Measurements from ENCODE around the gene KIF25.

The KIF25 gene

DNA sequence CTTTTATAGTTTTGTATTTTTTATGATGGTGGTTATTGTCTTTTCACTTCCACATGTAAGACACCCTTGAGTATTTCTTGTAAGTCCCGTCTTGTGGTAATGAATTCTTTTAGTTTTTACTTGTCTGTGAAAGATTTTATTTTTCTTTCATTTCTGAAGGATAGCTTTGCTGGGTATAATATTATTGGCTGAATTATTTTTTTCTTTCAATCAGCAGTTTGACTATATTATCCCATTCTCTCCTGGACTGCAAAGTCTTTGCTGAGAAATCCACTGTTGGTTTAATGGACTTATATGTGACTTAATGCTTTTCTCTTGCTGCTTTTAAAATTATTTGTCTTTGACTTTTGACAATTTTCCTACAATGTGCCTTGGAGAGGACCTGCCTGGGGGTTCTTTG, 13.8 kb downstream of the KIF25 start:
- H3K4me2 ChIP-seq (ENCODE audit: low read depth, low read length, poor library complexity, severe bottlenecking): no peak overlapping the region
- no peaks in the 10 kb centered on the region for H3K79me2 ChIP-seq (ENCODE audit: insufficient read depth, low read length)
- peaks cover 11% of the 10 kb centered on the region; the same call in 1 of the 2 replicates for H3K9me3 ChIP-seq (ENCODE audit: insufficient read depth, low read length)
- H3K9ac ChIP-seq (ENCODE audit: low read length): no peak overlapping the region
- no peaks in the 10 kb centered on the region for H3F3A ChIP-seq (ENCODE audit: insufficient read depth)
- H3K36me3 ChIP-seq (ENCODE audit: low read length): no peaks in the 10 kb centered on the region
- H4K20me1 ChIP-seq (ENCODE audit: low read depth, low read length): no peaks in the 10 kb centered on the region
- no peak for TF ChIP-seq EZH2phosphoT487 (conservative IDR thresholded peaks at IDR 0.05; ENCODE audit: low read length)
- TF ChIP-seq CTCF (IDR thresholded peaks at IDR 0.05; ENCODE audit: insufficient read depth, low read length, poor library complexity, severe bottlenecking): no peak
- H3K27me3 ChIP-seq (ENCODE audit: low read length): no peaks in the 10 kb centered on the region
- no peak overlapping the region for H2AFZ ChIP-seq (ENCODE audit: low read depth, low read length, severe bottlenecking)
- H3K4me3 ChIP-seq (ENCODE audit: insufficient read depth, low read length, poor library complexity, severe bottlenecking): no peak overlapping the region
- no peak overlapping the region for H3K27ac ChIP-seq (ENCODE audit: low read depth, low read length)
- H3K9me2 ChIP-seq (replicated peaks; ENCODE audit: insufficient read depth, low read length): no peaks in the 10 kb centered on the region

DNA sequence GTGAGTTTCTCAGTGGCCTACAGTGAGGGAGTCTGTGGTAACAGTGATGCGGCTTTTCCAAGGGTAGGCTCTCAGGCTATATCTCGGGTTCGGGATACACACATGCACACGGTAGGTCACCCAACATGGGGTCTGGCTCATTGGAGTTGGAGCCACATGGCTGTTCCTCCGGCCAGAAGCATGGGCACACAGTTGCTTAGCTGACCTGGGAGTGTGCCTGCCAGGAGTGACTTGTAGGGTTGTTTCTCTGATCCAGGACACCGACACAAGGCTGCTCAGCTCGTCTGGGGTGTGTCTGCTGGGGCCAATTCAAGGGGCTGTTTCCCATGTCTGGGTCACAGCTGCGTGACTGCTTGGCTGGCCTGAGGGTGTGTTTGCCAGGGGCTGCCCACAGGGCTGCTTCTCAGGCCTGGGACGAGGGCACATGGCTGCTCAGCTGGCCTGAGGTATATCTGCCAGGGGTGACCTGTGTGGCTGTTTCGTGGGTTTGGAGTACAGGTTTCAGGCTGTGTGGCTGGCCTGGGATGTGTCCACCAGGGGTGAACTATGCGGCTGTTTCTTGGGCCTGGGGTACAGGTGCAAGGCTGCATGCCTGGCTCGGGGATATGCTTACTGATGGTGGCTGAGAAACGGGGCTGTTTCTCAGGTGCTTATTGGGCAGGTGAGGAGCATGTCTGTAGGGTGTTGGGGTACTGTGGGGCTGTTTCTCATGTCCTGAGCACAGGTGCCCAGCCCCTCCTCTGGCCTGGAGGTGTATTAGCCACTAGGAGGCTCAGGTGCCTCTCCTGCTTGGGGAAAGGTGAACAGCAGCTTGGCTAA, 15.2 kb downstream of the KIF25 start:
- no peak overlapping the region for H3K4me3 ChIP-seq (ENCODE audit: insufficient read depth, low read length, poor library complexity, severe bottlenecking)
- no peak overlapping the region for H3K9ac ChIP-seq (ENCODE audit: low read length)
- H3K27ac ChIP-seq (ENCODE audit: low read depth, low read length): no peak overlapping the region
- peaks cover 11% of the 10 kb centered on the region; the same call in 1 of the 2 replicates for H3K9me3 ChIP-seq (ENCODE audit: insufficient read depth, low read length)
- no peaks in the 10 kb centered on the region for H3K79me2 ChIP-seq (ENCODE audit: insufficient read depth, low read length)
- TF ChIP-seq CTCF (IDR thresholded peaks at IDR 0.05; ENCODE audit: insufficient read depth, low read length, poor library complexity, severe bottlenecking) (no peak), EZH2phosphoT487 (conservative IDR thresholded peaks at IDR 0.05; ENCODE audit: low read length) (no peak)
- H3K27me3 ChIP-seq (ENCODE audit: low read length): no peaks in the 10 kb centered on the region
- H2AFZ ChIP-seq (ENCODE audit: low read depth, low read length, severe bottlenecking): no peak overlapping the region
- no peaks in the 10 kb centered on the region for H4K20me1 ChIP-seq (ENCODE audit: low read depth, low read length)
- H3F3A ChIP-seq (ENCODE audit: insufficient read depth): no peaks in the 10 kb centered on the region
- no peak overlapping the region for H3K4me2 ChIP-seq (ENCODE audit: low read depth, low read length, poor library complexity, severe bottlenecking)
- no peaks in the 10 kb centered on the region for H3K9me2 ChIP-seq (replicated peaks; ENCODE audit: insufficient read depth, low read length)
- H3K36me3 ChIP-seq (ENCODE audit: low read length): no peaks in the 10 kb centered on the region

GRCh38 chr6:168013250-168013915, 15.9 kb downstream of the KIF25 start:
- Histone ChIP-seq H3K4me2 (ENCODE audit: low read depth, low read length, poor library complexity, severe bottlenecking) (no peak overlapping the region), H4K20me1 (ENCODE audit: low read depth, low read length) (no peaks in the 10 kb centered on the region), H3K27me3 (ENCODE audit: low read length) (no peaks in the 10 kb centered on the region), H3F3A (ENCODE audit: insufficient read depth) (no peaks in the 10 kb centered on the region), H3K4me3 (ENCODE audit: insufficient read depth, low read length, poor library complexity, severe bottlenecking) (no peak overlapping the region), H2AFZ (ENCODE audit: low read depth, low read length, severe bottlenecking) (no peak overlapping the region), H3K9ac (ENCODE audit: low read length) (no peak overlapping the region), H3K9me3 (ENCODE audit: insufficient read depth, low read length) (peaks cover 11% of the 10 kb centered on the region; the same call in 1 of the 2 replicates), H3K36me3 (ENCODE audit: low read length) (no peaks in the 10 kb centered on the region), H3K9me2 (replicated peaks; ENCODE audit: insufficient read depth, low read length) (no peaks in the 10 kb centered on the region), H3K27ac (ENCODE audit: low read depth, low read length) (no peak overlapping the region), H3K79me2 (ENCODE audit: insufficient read depth, low read length) (no peaks in the 10 kb centered on the region)
- no peak for TF ChIP-seq CTCF (IDR thresholded peaks at IDR 0.05; ENCODE audit: insufficient read depth, low read length, poor library complexity, severe bottlenecking)
- TF ChIP-seq EZH2phosphoT487 (conservative IDR thresholded peaks at IDR 0.05; ENCODE audit: low read length): no peak

Measured in SU-DHL-6 (cell line).